Aorta (tissue), 5 donors: ENCODE data around the gene GGA2. TPM values are rescaled to one million over a fixed set of nuclear protein-coding genes. Genes with fewer than 3 reads are reported as not detected.

Experiments used
- ATAC-seq: fragments of 200-7000 bp; cut with Tn5 transposase; one replicate; pipeline ENCODE4 v1.9.1; 2022; ENCODE audit warnings: moderate library complexity; ENCODE audit not compliant: low FRiP score
- DNase-seq, 2 donors: peaks; one replicate each; pipeline ENCODE4 v3.0.0-alpha.2; 2020
- H3K27ac ChIP-seq, 2 donors: one replicate each; pipeline ENCODE4 v1.5.1; 2013; ENCODE audit warnings: low read length in 2 of 2, mild to moderate bottlenecking in 2 of 2, moderate library complexity in 2 of 2, control low read depth in 1 of 2, inconsistent platforms in 1 of 2, low read depth in 1 of 2
- H3K27me3 ChIP-seq, 2 donors: one replicate each; pipeline ENCODE4 v1.6.1; 2013; ENCODE audit warnings: control low read depth in 1 of 2, low read length in 1 of 2, mild to moderate bottlenecking in 1 of 2, moderate library complexity in 1 of 2; ENCODE audit not compliant: insufficient read depth in 2 of 2, control insufficient read depth in 1 of 2
- H3K36me3 ChIP-seq, 2 donors: one replicate each; pipeline ENCODE4 v1.6.1; 2013; ENCODE audit warnings: control low read depth in 1 of 2, low read length in 1 of 2, mild to moderate bottlenecking in 1 of 2; ENCODE audit not compliant: insufficient read depth in 2 of 2, control insufficient read depth in 1 of 2
- H3K4me1 ChIP-seq, 2 donors: one replicate each; pipeline ENCODE4 v1.6.1; 2013; ENCODE audit warnings: low read length in 2 of 2, control low read depth in 1 of 2, mild to moderate bottlenecking in 1 of 2, moderate library complexity in 1 of 2; ENCODE audit not compliant: insufficient read depth in 2 of 2, control insufficient read depth in 1 of 2
- H3K4me3 ChIP-seq, 2 donors: one replicate each; pipeline ENCODE4 v1.5.1; 2013; ENCODE audit warnings: low read length in 2 of 2, control low read depth in 1 of 2, mild to moderate bottlenecking in 1 of 2
- H3K9me3 ChIP-seq: one replicate; pipeline ENCODE4 v1.6.1; 2013; ENCODE audit warnings: mild to moderate bottlenecking, low read length; ENCODE audit not compliant: control insufficient read depth
- WGBS, 2 donors: extraction: QIAGEN DNeasy Blood & Tissue Kit; methylation state at CpG; one replicate each; pipeline ENCODE4 v1.1.7; 2013; 5-methylcytosine and 5-hydroxymethylcytosine counted together
- intact Hi-C, 2 donors: fragments of 100-400 bp; cut with DNase I; formaldehyde crosslinking; loops; one replicate each; pipeline versions ENCODE4 v1.14.2 to v1.15.0; 2022
- polyA plus RNA-seq, 2 donors: library from polyadenylated mRNA; stranded (reverse); fragments of 200-250 nt; gene quantifications; one replicate each; pipeline ENCODE4 v1.2.3, GENCODE V29; 2013
- total RNA-seq, 2 donors: library from RNA; stranded (reverse); fragmentation: NEBNext Ultra II Directional; extraction: Animal tissue kit (Norgen Biotek cat#: 25700); gene quantifications; one replicate each; pipeline ENCODE4 v1.2.1, GENCODE V29; 2021
- donor health status: healthy with polysubstance abuse.
- donor health status: Bipolar disorder and iron deficiency.
- donor health status: DM: no; HTN: no; CAD: no.
- donor health status: DM: no; HTN: no; CAD: no.
- donor health status: DM: yes; HTN: yes; CAD: no.

Gene GGA2
- total and polyA plus RNA-seq, 4 donors = 12.0 to 84.9 (median 33.1) TPM

DNA sequence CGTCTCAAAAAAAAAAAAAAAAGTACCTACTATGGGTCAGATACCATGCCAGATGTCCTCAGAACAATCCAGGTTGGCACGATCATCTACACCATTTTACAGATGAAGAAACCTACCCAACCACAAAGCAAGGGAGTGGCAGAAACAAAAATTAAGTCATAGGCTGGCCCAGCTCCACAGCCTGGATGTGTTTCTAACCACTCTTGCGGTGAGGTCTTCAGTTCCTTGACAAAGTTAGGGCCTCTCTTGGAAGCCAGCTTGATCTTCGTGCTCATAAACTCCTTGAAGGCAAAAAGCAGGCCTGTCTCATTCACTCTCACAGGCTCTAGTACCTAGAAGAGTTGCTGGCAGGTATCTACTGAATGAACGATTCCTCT, 6.2 kb downstream of the GGA2 start:
- intact Hi-C loops = no loop called here
- Histone ChIP-seq H3K27me3 (no peaks in the 10 kb centered on the region), H3K4me3 (no peak overlapping the region), H3K27ac (peak overlapping the region in 1 of 2 donors; percentile 56), H3K4me1 (peaks cover 0 to 2% of the 10 kb centered on the region in 2 donors), H3K9me3 (no peaks in the 10 kb centered on the region), H3K36me3 (no peaks in the 10 kb centered on the region)
- 19 to 33% methylated on average over 4 to 5 of the region's 5 CpGs for WGBS, 2 donors
- ATAC-seq (no peak), DNase-seq (peak in 1 of 2 donors; percentile 67)

GRCh38 chr16:23502466-23502865, 7.8 kb downstream of the GGA2 start:
- H3K9me3 ChIP-seq = no peaks in the 10 kb centered on the region
- no peak overlapping the region for H3K4me3 ChIP-seq
- ATAC-seq (no peak), DNase-seq (no peak)
- H3K27me3 ChIP-seq = no peaks in the 10 kb centered on the region
- WGBS, 2 donors = 78 to 79% methylated on average over 2 of the region's 2 CpGs
- no peak overlapping the region for H3K27ac ChIP-seq
- H3K4me1 ChIP-seq = peaks cover 0 to 2% of the 10 kb centered on the region in 2 donors
- H3K36me3 ChIP-seq = no peaks in the 10 kb centered on the region
- intact Hi-C loops = no loop called here

GRCh38 chr16:23501291-23501690, 9.0 kb downstream of the GGA2 start:
- Histone ChIP-seq H3K27me3 (no peaks in the 10 kb centered on the region), H3K36me3 (no peaks in the 10 kb centered on the region), H3K4me3 (no peak overlapping the region), H3K4me1 (peaks cover 0 to 2% of the 10 kb centered on the region in 2 donors), H3K27ac (no peak overlapping the region), H3K9me3 (no peaks in the 10 kb centered on the region)
- intact Hi-C loops = no loop called here
- 35 to 50% methylated on average over 5 of the region's 5 CpGs for WGBS, 2 donors
- DNase-seq (peak in 1 of 2 donors; percentile 12), ATAC-seq (no peak)

DNA sequence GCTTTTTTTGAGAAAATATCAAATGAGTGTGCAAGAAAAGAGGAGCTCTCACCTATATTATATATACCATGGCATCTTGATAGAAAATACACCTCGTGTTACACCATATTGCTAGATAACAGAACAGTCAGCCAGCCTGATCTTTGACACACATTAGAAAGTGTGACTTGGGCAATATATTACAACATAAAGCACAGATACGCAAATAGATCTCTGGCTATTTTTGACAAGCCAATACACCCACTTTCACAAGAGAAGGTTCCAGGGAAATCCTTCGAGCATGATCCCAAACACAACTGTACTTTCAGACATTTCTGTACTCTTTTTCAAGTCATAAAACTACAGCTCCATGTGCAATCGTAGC, 9.4 kb downstream of the GGA2 start:
- no peak overlapping the region for H3K27ac ChIP-seq
- WGBS, 2 donors = 66 to 77% methylated on average over 4 of the region's 4 CpGs
- peaks cover 0 to 2% of the 10 kb centered on the region in 2 donors for H3K4me1 ChIP-seq
- intact Hi-C loops = no loop called here
- H3K4me3 ChIP-seq = no peak overlapping the region
- H3K27me3 ChIP-seq = no peaks in the 10 kb centered on the region
- no peaks in the 10 kb centered on the region for H3K36me3 ChIP-seq
- DNase-seq (no peak), ATAC-seq (no peak)
- H3K9me3 ChIP-seq = no peaks in the 10 kb centered on the region

- no peak overlapping the region for H3K27ac ChIP-seq
- DNase-seq = peak in 1 of 2 donors; percentile 41
- no peaks in the 10 kb centered on the region for H3K36me3 ChIP-seq
- no peaks in the 10 kb centered on the region for H3K27me3 ChIP-seq
- WGBS, 2 donors = 95 to 97% methylated on average over 20 of the region's 20 CpGs
- intact Hi-C loops = no loop called here
- no peak for ATAC-seq
- peaks cover 0 to 2% of the 10 kb centered on the region in 2 donors for H3K4me1 ChIP-seq
- H3K4me3 ChIP-seq = no peak overlapping the region
- no peaks in the 10 kb centered on the region for H3K9me3 ChIP-seq
These were observed 10.0 kb downstream of the GGA2 start for GRCh38 chr16:23500212-23500861.

GRCh38 chr16:23499801-23500200, 10.5 kb downstream of the GGA2 start:
- DNase-seq (peak in 1 of 2 donors; percentile 18), ATAC-seq (no peak)
- Histone ChIP-seq H3K4me1 (peaks cover 0 to 2% of the 10 kb centered on the region in 2 donors), H3K4me3 (no peak overlapping the region), H3K9me3 (no peaks in the 10 kb centered on the region), H3K27ac (no peak overlapping the region), H3K36me3 (no peaks in the 10 kb centered on the region), H3K27me3 (no peaks in the 10 kb centered on the region)
- intact Hi-C loops = no loop called here
- 80 to 86% methylated on average over 7 of the region's 7 CpGs for WGBS, 2 donors

DNA sequence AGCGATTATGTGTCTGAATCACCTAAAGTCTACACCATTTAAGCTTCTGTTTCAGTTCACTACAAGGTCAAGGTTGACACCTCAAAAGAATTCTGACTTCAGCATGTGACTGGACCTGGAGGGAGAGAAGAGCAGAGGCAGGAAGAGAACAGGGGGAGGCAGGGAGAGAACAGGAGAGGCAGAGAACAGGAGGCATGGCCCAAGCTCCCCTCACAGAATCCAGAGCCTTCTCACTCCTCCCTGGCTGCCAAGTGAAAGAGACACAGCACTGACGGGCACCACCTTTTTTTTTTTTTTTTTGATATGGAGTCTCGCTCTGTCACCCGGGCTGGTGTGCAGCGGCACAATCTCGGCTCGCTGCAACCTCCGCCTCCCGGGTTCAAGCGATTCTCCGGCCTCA, 11.4 kb downstream of the GGA2 start:
- Histone ChIP-seq H3K27ac (no peak overlapping the region), H3K4me3 (no peak overlapping the region), H3K27me3 (no peaks in the 10 kb centered on the region), H3K36me3 (peaks cover 0 to 6% of the 10 kb centered on the region in 2 donors), H3K4me1 (no peaks in the 10 kb centered on the region), H3K9me3 (no peaks in the 10 kb centered on the region)
- WGBS, 2 donors = 87% methylated on average over 11 of the region's 11 CpGs
- ATAC-seq = no peak
- peak in 1 of 2 donors; percentile 15 for DNase-seq
- intact Hi-C loops = no loop called here

DNA sequence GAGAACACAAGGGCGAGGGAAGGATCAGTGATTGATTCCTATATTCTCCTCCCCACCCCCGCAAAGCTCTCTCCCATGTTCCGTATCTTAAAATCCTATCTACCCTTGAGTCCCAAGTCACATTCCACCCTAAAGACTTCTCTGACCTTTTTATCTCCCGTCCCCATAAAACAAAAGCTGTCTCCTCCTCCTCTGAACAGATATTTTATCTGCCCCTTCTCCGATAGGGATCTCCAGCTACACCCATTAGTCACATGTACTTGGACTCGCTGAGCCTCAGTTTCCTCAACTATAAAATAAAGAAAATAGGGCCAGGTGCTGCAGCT, 12.8 kb downstream of the GGA2 start:
- H3K27ac ChIP-seq = no peak overlapping the region
- no peaks in the 10 kb centered on the region for H3K27me3 ChIP-seq
- H3K36me3 ChIP-seq = peaks cover 0 to 8% of the 10 kb centered on the region in 2 donors
- intact Hi-C loops = no loop called here
- ATAC-seq (no peak), DNase-seq (no peak)
- no peak overlapping the region for H3K4me3 ChIP-seq
- WGBS, 2 donors = 88 to 92% methylated on average over 6 of the region's 6 CpGs
- no peaks in the 10 kb centered on the region for H3K9me3 ChIP-seq
- no peaks in the 10 kb centered on the region for H3K4me1 ChIP-seq

- Histone ChIP-seq H3K4me3 (no peak overlapping the region), H3K36me3 (peaks cover 0 to 8% of the 10 kb centered on the region in 2 donors), H3K4me1 (no peaks in the 10 kb centered on the region), H3K9me3 (no peaks in the 10 kb centered on the region), H3K27me3 (no peaks in the 10 kb centered on the region), H3K27ac (no peak overlapping the region)
- ATAC-seq (peak; percentile 43), DNase-seq (peak in 1 of 2 donors; percentile 53)
- intact Hi-C loops = no loop called here
- 59 to 61% methylated on average over 11 to 12 of the region's 12 CpGs for WGBS, 2 donors
These were observed 13.3 kb downstream of the GGA2 start for GRCh38 chr16:23496821-23497542.
